Measurements from ENCODE around the gene NAA80.
"Not testable (repeated sequence)": the region's sequence is repeated elsewhere in the genome, so short reads cannot be mapped to it uniquely, and the experiment has no call there.

The NAA80 gene

GRCh38 chr3:50264964-50265485 is 34.2 kb downstream of the NAA80 start:
- H3K4me3 ChIP-seq (ENCODE audit: low read depth, low read length), result no peak overlapping the region
- ChIA-PET POLR2A (interaction anchor here (0.5 to 2.9 kb wide), 9 partner anchors 11 to 336 kb away, joined by 3 to 14 read pairs (median 5); partner anchors contain the start of genes GNAI2 and MON1A), CTCF (interaction anchor here (0.8 to 40.0 kb wide), 5 partner anchors 8 to 72 kb away, joined by 3 to 1609 read pairs (median 7); partner anchors contain the start of genes GNAI2 and GNAT1)
- TF ChIP-seq CTCF (IDR thresholded peaks at IDR 0.05; ENCODE audit: insufficient read depth, low read length, missing control alignments), result no peak
- DNase-seq (ENCODE audit: low read depth, low spot score), result no peak

GRCh38 chr3:50264383-50264963 is 34.7 kb downstream of the NAA80 start:
- no peak for TF ChIP-seq CTCF (IDR thresholded peaks at IDR 0.05; ENCODE audit: insufficient read depth, low read length, missing control alignments)
- ChIA-PET CTCF (interaction anchor here (0.8 to 40.0 kb wide), 8 partner anchors 9 to 71 kb away, joined by 3 to 1609 read pairs (median 4); partner anchors contain the start of genes GNAI2 and GNAT1), POLR2A (interaction anchor here (0.5 to 2.9 kb wide), 11 partner anchors 10 to 335 kb away, joined by 3 to 14 read pairs (median 4); partner anchors contain the start of genes GNAI2 and MON1A)
- peak overlapping the region; percentile 36 for H3K4me3 ChIP-seq (ENCODE audit: low read depth, low read length)
- peak; percentile 84 for DNase-seq (ENCODE audit: low read depth, low spot score)

- CTCF ChIA-PET, result interaction anchor here (0.8 to 40.0 kb wide), 10 partner anchors 9 to 72 kb away, joined by 3 to 1609 read pairs (median 3); partner anchors contain the start of genes GNAI2 and GNAT1
- no peak for TF ChIP-seq CTCF (IDR thresholded peaks at IDR 0.05; ENCODE audit: insufficient read depth, low read length, missing control alignments)
- peak overlapping the region; percentile 36 for H3K4me3 ChIP-seq (ENCODE audit: low read depth, low read length)
- DNase-seq (ENCODE audit: low read depth, low spot score), result no peak
- POLR2A ChIA-PET, result interaction anchor here (0.6 to 2.9 kb wide), 12 partner anchors 9 to 64 kb away, joined by 3 to 14 read pairs (median 4); partner anchors contain the start of gene GNAI2
Measured at GRCh38 chr3:50263478-50264382, 35.5 kb downstream of the NAA80 start.

- H3K4me3 ChIP-seq (ENCODE audit: low read depth, low read length), result no peak overlapping the region
- no peak for DNase-seq (ENCODE audit: low read depth, low spot score)
- POLR2A ChIA-PET, result interaction anchor here (0.6 to 2.9 kb wide), 3 partner anchors 16 to 36 kb away, joined by 3 to 14 read pairs (median 7); partner anchors contain the start of gene GNAI2
- CTCF ChIA-PET, result interaction anchor here (0.8 to 40.0 kb wide), 5 partner anchors 10 to 71 kb away, joined by 3 to 1609 read pairs (median 4); partner anchors contain the start of gene GNAI2
- TF ChIP-seq CTCF (IDR thresholded peaks at IDR 0.05; ENCODE audit: insufficient read depth, low read length, missing control alignments), result no peak
Measured at GRCh38 chr3:50262778-50263177, 36.4 kb downstream of the NAA80 start.

GRCh38 chr3:50262200-50262599 is 37.0 kb downstream of the NAA80 start:
- DNase-seq (ENCODE audit: low read depth, low spot score); POLR2A ChIA-PET; H3K4me3 ChIP-seq (ENCODE audit: low read depth, low read length): not testable (repeated sequence)
- CTCF ChIA-PET, result interaction anchor here (40.0 to 47.4 kb wide), 2 partner anchors 4 to 23 kb away, joined by 1609 read pairs; partner anchors contain the start of genes GNAI2, LSMEM2 and SEMA3B

GRCh38 chr3:50261505-50261904 is 37.7 kb downstream of the NAA80 start:
- DNase-seq (ENCODE audit: low read depth, low spot score), result no peak
- ChIA-PET POLR2A (interaction anchor here (0.6 to 0.7 kb wide), 2 partner anchors 13 to 26 kb away, joined by 3 read pairs; no protein-coding TSS in a partner anchor), CTCF (interaction anchor here (0.8 to 47.4 kb wide), 7 partner anchors 4 to 68 kb away, joined by 3 to 1609 read pairs (median 4); partner anchors contain the start of genes GNAI2, LSMEM2, SEMA3B and SLC38A3)
- no peak overlapping the region for H3K4me3 ChIP-seq (ENCODE audit: low read depth, low read length)
- no peak for TF ChIP-seq CTCF (IDR thresholded peaks at IDR 0.05; ENCODE audit: insufficient read depth, low read length, missing control alignments)

Measured in AG04449 (cell line).